LoVo (cell line): ENCODE measurements around the gene AKAP6.
A peak's percentile ranks its signal among the peaks of the same experiment; 100 is the strongest.

ENCODE experiments used
- DNase-seq: peaks from one replicate; pipeline ENCODE4 v3.0.0-alpha.2; 2016; ENCODE audit warnings: low spot score

Gene AKAP6

GRCh38 chr14:32707742-32708500 is 378.8 kb downstream of the AKAP6 start:
- no peak for DNase-seq

- no peak for DNase-seq
Measured at GRCh38 chr14:32709027-32709426, 379.9 kb downstream of the AKAP6 start.

GRCh38 chr14:32710231-32710671 is 381.2 kb downstream of the AKAP6 start:
- DNase-seq, result no peak

GRCh38 chr14:32710731-32711680 is 381.9 kb downstream of the AKAP6 start:
- peak; percentile 26 for DNase-seq

- no peak for DNase-seq
Measured at GRCh38 chr14:32713856-32714255, 384.8 kb downstream of the AKAP6 start.

GRCh38 chr14:32719601-32720000 is 390.5 kb downstream of the AKAP6 start:
- no peak for DNase-seq

- no peak for DNase-seq
Measured at GRCh38 chr14:32720927-32721326, 391.8 kb downstream of the AKAP6 start.

GRCh38 chr14:32722631-32723183 is 393.6 kb downstream of the AKAP6 start:
- DNase-seq, result no peak

GRCh38 chr14:32724867-32725471 is 395.9 kb downstream of the AKAP6 start:
- no peak for DNase-seq

GRCh38 chr14:32726516-32726915 is 397.4 kb downstream of the AKAP6 start:
- no peak for DNase-seq

GRCh38 chr14:32727832-32728231 is 398.7 kb downstream of the AKAP6 start:
- DNase-seq, result no peak

GRCh38 chr14:32728526-32728925 is 399.4 kb downstream of the AKAP6 start:
- no peak for DNase-seq

GRCh38 chr14:32728976-32729375 is 399.9 kb downstream of the AKAP6 start:
- no peak for DNase-seq

GRCh38 chr14:32731249-32731648 is 402.2 kb downstream of the AKAP6 start:
- no peak for DNase-seq

GRCh38 chr14:32733015-32733414 is 403.9 kb downstream of the AKAP6 start:
- no peak for DNase-seq

GRCh38 chr14:32734261-32734660 is 405.2 kb downstream of the AKAP6 start:
- no peak for DNase-seq

GRCh38 chr14:32737621-32738020 is 408.5 kb downstream of the AKAP6 start:
- DNase-seq, result no peak

- no peak for DNase-seq
Measured at GRCh38 chr14:32738206-32738871, 409.2 kb downstream of the AKAP6 start.

- no peak for DNase-seq
Measured at GRCh38 chr14:32744811-32745445, 415.8 kb downstream of the AKAP6 start.

- no peak for DNase-seq
Measured at GRCh38 chr14:32754209-32754608, 425.1 kb downstream of the AKAP6 start.

- DNase-seq, result no peak
Measured at GRCh38 chr14:32756173-32756572, 427.1 kb downstream of the AKAP6 start.
